Measurements from ENCODE around the gene IDE.

IDE gene

GRCh38 chr10:92598321-92598720, 24.4 kb upstream of the IDE start:
- no peak for ATAC-seq
- TF ChIP-seq ISL1 (CRISPR knock-in tag; IDR thresholded peaks at IDR 0.05) = no peak
- TF ChIP-seq TOX (CRISPR knock-in tag; IDR thresholded peaks at IDR 0.05; ENCODE audit: borderline replicate concordance) = no peak
- TF ChIP-seq CREB5 (CRISPR knock-in tag; IDR thresholded peaks at IDR 0.05; ENCODE audit: low read depth) = no peak
- TF ChIP-seq GLIS3 (CRISPR knock-in tag; IDR thresholded peaks at IDR 0.05) = no peak
- TF ChIP-seq CSDC2 (CRISPR knock-in tag; IDR thresholded peaks at IDR 0.05) = no peak
- TF ChIP-seq CSRNP3 (CRISPR knock-in tag; IDR thresholded peaks at IDR 0.05) = no peak
- TF ChIP-seq PPARA (CRISPR knock-in tag; IDR thresholded peaks at IDR 0.05; ENCODE audit: borderline replicate concordance) = no peak
- TF ChIP-seq BACH2 (CRISPR knock-in tag; IDR thresholded peaks at IDR 0.05; ENCODE audit: borderline replicate concordance) = no peak
- TF ChIP-seq TSHZ2 (CRISPR knock-in tag; IDR thresholded peaks at IDR 0.05) = no peak
- no peak for TF ChIP-seq ZNF70 (CRISPR knock-in tag; IDR thresholded peaks at IDR 0.05)
- no peak for TF ChIP-seq RARB (CRISPR knock-in tag; IDR thresholded peaks at IDR 0.05)
- no peak for TF ChIP-seq ZC3H10 (CRISPR knock-in tag; IDR thresholded peaks at IDR 0.05)
- no peak for TF ChIP-seq PATZ1 (CRISPR knock-in tag; IDR thresholded peaks at IDR 0.05; ENCODE audit: borderline replicate concordance)
- no peak for TF ChIP-seq ESRRG (CRISPR knock-in tag; IDR thresholded peaks at IDR 0.05)
- no peak for TF ChIP-seq ARNTL (CRISPR knock-in tag; IDR thresholded peaks at IDR 0.05; ENCODE audit: borderline replicate concordance, low read depth)
- no peak for TF ChIP-seq ZFP3 (CRISPR knock-in tag; IDR thresholded peaks at IDR 0.05)
- no peak for TF ChIP-seq POU6F1 (CRISPR knock-in tag; IDR thresholded peaks at IDR 0.05; ENCODE audit: borderline replicate concordance, low read depth)
- TF ChIP-seq ZNF565 (CRISPR knock-in tag; conservative IDR thresholded peaks at IDR 0.05; ENCODE audit: low read depth) = no peak
- TF ChIP-seq ZFP30 (CRISPR knock-in tag; IDR thresholded peaks at IDR 0.05) = no peak
- TF ChIP-seq SNAI2 (CRISPR knock-in tag; IDR thresholded peaks at IDR 0.05) = no peak

- no peak for ATAC-seq
- no peak for TF ChIP-seq CSRNP3 (CRISPR knock-in tag; IDR thresholded peaks at IDR 0.05)
Measured at GRCh38 chr10:92595505-92595904, 21.6 kb upstream of the IDE start.

Data from SK-N-SH treated with all-trans-retinoic acid at 6 μM for 48 hours (cell line).